Tibial nerve (tissue), 4 donors: ENCODE results near the gene NT5C.

Experiments used
- CTCF ChIP-seq, 5 experiments: fragments of 200-600 bp in 3 of 5; fragments of 450-650 bp in 2 of 5; sonication (generic) in 3 of 5; IDR thresholded peaks; one replicate each; pipeline ENCODE4 v1.5.1; 2016 to 2019; ENCODE audit warnings: antibody characterized with exemption in 5 of 5, mild to moderate bottlenecking in 3 of 5, moderate library complexity in 2 of 5
- EP300 ChIP-seq, 2 donors: sonication (generic); formaldehyde crosslinking; IDR thresholded peaks; one replicate each; pipeline ENCODE4 v1.6.1; 2017; ENCODE audit warnings: antibody characterized with exemption in 2 of 2, mild to moderate bottlenecking in 1 of 2
- POLR2A ChIP-seq, 2 donors: fragments of 450-650 bp; IDR thresholded peaks; one replicate each; pipeline ENCODE4 v1.6.1; 2017; ENCODE audit warnings: antibody characterized with exemption in 2 of 2, mild to moderate bottlenecking in 2 of 2, moderate library complexity in 2 of 2

- TF ChIP-seq EP300 (IDR thresholded peaks at IDR 0.05) (no peak), CTCF (IDR thresholded peaks at IDR 0.05) (no peak), POLR2A (IDR thresholded peaks at IDR 0.05) (no peak)
Measured at GRCh38 chr17:75129576-75129975, 2.0 kb downstream of the NT5C start.
